Measurements from ENCODE around the gene RAC3.

Gene RAC3

DNA sequence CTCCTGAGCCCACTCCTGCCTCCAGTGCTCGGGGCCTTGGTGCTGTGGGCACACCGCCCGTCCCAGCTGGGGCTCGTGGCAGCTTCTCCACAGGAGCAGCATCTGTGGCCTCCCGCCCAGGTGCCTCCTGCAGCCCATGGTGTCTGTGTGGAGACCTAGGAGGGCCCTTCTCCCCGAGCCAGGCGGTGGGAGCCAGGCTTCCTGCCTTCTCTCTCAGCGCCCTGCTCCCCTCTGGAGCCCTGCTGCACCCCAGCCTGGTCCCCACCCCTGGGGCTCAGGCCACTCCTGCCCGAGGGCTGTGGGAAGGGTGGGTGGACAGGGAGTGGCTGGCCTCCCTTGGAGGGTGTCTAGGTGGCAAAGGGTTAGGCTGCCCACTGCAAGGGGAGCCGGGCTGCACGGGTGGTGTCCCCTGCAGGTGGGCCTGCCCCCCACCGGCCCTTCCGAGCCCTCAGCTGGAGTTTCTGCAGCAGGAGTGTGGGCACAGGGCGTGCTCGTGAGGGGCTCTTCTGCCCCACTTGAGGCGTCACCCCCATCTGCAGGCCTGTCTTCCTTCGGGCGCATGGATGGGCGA lies 19.8 kb upstream of the RAC3 start:
- Histone ChIP-seq H2AFZ (ENCODE audit: insufficient read depth, low read length, poor library complexity) (no peak overlapping the region), H3K4me3 (ENCODE audit: low read depth, low read length) (no peak overlapping the region), H3K18ac (ENCODE audit: low read length) (no peak overlapping the region), H3K4ac (ENCODE audit: low read depth, low read length) (no peak overlapping the region), H2BK5ac (ENCODE audit: low read depth, low read length, poor library complexity) (no peak overlapping the region), H2AK5ac (ENCODE audit: low read length) (no peak overlapping the region), H4K8ac (ENCODE audit: low read depth, low read length) (no peak overlapping the region), H3K36me3 (ENCODE audit: control insufficient read depth in 1 of 2, insufficient read depth in 2 of 2, low read length in 2 of 2) (peaks cover 6 to 9% of the 10 kb centered on the region in 2 experiments), H3K23ac (ENCODE audit: low read length) (no peak overlapping the region), H2BK12ac (ENCODE audit: low read length) (peak overlapping the region; percentile 38), H3K4me2 (ENCODE audit: low read length) (no peak overlapping the region), H4K12ac (ENCODE audit: low read depth, low read length) (no peak overlapping the region), H3K14ac (ENCODE audit: low read length) (no peak overlapping the region), H4K91ac (ENCODE audit: low read depth, low read length) (peak overlapping the region; percentile 71), H3K4me1 (ENCODE audit: control insufficient read depth in 1 of 2, insufficient read depth in 2 of 2, low read length in 2 of 2) (peaks cover 19 to 22% of the 10 kb centered on the region in 2 experiments), H3K9me3 (ENCODE audit: insufficient read depth, low read depth, low read length) (no peaks in the 10 kb centered on the region), H3K79me2 (ENCODE audit: control insufficient read depth, insufficient read depth, low read length, poor library complexity) (peaks cover 2% of the 10 kb centered on the region), H3K79me1 (ENCODE audit: low read length) (peaks cover 16% of the 10 kb centered on the region), H3K9ac (ENCODE audit: low read length) (no peak overlapping the region), H3K27ac (ENCODE audit: low read depth, low read length) (no peak overlapping the region), H3K27me3 (ENCODE audit: insufficient read depth, low read length) (no peaks in the 10 kb centered on the region), H2BK120ac (ENCODE audit: insufficient read depth, low read length, poor library complexity) (no peak overlapping the region)
- DNase-seq, result no peak
- WGBS (ENCODE audit: extremely low coverage, insufficient coverage, insufficient read length), result no CpG with 5 or more reads among the region's 19 CpGs

DNA sequence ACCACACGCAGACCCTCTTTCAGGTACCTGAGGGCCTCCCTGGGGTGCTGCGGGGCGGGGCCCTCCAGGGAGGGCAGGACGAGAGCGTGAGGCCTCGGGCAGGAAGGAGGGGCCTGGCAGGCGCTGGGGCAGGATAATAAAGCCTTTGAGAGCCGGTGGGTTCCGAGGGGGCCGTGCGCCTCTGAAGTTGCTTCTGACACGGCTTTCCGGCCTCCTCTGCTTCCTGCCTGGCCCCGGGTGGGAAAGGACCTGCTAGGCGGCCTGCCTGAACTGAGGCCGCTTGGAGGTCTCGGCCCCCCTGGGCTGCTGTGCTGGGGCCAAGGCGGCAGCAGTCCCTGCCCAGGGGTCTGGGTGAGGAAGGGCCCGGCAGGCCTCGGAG lies 19.2 kb upstream of the RAC3 start:
- H3K23ac ChIP-seq (ENCODE audit: low read length), result no peak overlapping the region
- peak overlapping the region; percentile 19 for H2BK12ac ChIP-seq (ENCODE audit: low read length)
- H3K27me3 ChIP-seq (ENCODE audit: insufficient read depth, low read length), result no peaks in the 10 kb centered on the region
- H2AK5ac ChIP-seq (ENCODE audit: low read length), result peak overlapping the region; percentile 42
- no peak overlapping the region for H3K4me3 ChIP-seq (ENCODE audit: low read depth, low read length)
- peak overlapping the region; percentile 21 for H4K8ac ChIP-seq (ENCODE audit: low read depth, low read length)
- H3K14ac ChIP-seq (ENCODE audit: low read length), result peak overlapping the region; percentile 2
- peaks cover 17 to 18% of the 10 kb centered on the region in 2 experiments for H3K4me1 ChIP-seq (ENCODE audit: control insufficient read depth in 1 of 2, insufficient read depth in 2 of 2, low read length in 2 of 2)
- H3K27ac ChIP-seq (ENCODE audit: low read depth, low read length), result peak overlapping the region; percentile 17
- peaks cover 16% of the 10 kb centered on the region for H3K79me1 ChIP-seq (ENCODE audit: low read length)
- peaks cover 2% of the 10 kb centered on the region for H3K79me2 ChIP-seq (ENCODE audit: control insufficient read depth, insufficient read depth, low read length, poor library complexity)
- peaks cover 6 to 10% of the 10 kb centered on the region in 2 experiments for H3K36me3 ChIP-seq (ENCODE audit: control insufficient read depth in 1 of 2, insufficient read depth in 2 of 2, low read length in 2 of 2)
- H3K18ac ChIP-seq (ENCODE audit: low read length), result no peak overlapping the region
- no peak overlapping the region for H3K4me2 ChIP-seq (ENCODE audit: low read length)
- H4K91ac ChIP-seq (ENCODE audit: low read depth, low read length), result peak overlapping the region; percentile 71
- H3K9ac ChIP-seq (ENCODE audit: low read length), result no peak overlapping the region
- no peak for DNase-seq
- no peak overlapping the region for H3K4ac ChIP-seq (ENCODE audit: low read depth, low read length)
- H3K9me3 ChIP-seq (ENCODE audit: insufficient read depth, low read depth, low read length), result peaks cover under 1% of the 10 kb centered on the region
- no peak overlapping the region for H4K12ac ChIP-seq (ENCODE audit: low read depth, low read length)
- WGBS (ENCODE audit: extremely low coverage, insufficient coverage, insufficient read length), result no CpG with 5 or more reads among the region's 20 CpGs
- peak overlapping the region; percentile 11 for H2BK5ac ChIP-seq (ENCODE audit: low read depth, low read length, poor library complexity)
- no peak overlapping the region for H2AFZ ChIP-seq (ENCODE audit: insufficient read depth, low read length, poor library complexity)
- H2BK120ac ChIP-seq (ENCODE audit: insufficient read depth, low read length, poor library complexity), result peak overlapping the region; percentile 26

- Histone ChIP-seq H3K36me3 (ENCODE audit: control insufficient read depth in 1 of 2, insufficient read depth in 2 of 2, low read length in 2 of 2) (peaks cover 9 to 12% of the 10 kb centered on the region in 2 experiments), H3K79me1 (ENCODE audit: low read length) (peaks cover 16% of the 10 kb centered on the region), H3K27ac (ENCODE audit: low read depth, low read length) (peak overlapping the region; percentile 17), H3K79me2 (ENCODE audit: control insufficient read depth, insufficient read depth, low read length, poor library complexity) (peaks cover 2% of the 10 kb centered on the region), H2BK5ac (ENCODE audit: low read depth, low read length, poor library complexity) (peak overlapping the region; percentile 11), H3K4me1 (ENCODE audit: control insufficient read depth in 1 of 2, insufficient read depth in 2 of 2, low read length in 2 of 2) (peaks cover 17 to 18% of the 10 kb centered on the region in 2 experiments), H3K9me3 (ENCODE audit: insufficient read depth, low read depth, low read length) (peaks cover 2% of the 10 kb centered on the region), H2BK120ac (ENCODE audit: insufficient read depth, low read length, poor library complexity) (peak overlapping the region; percentile 26), H3K14ac (ENCODE audit: low read length) (peak overlapping the region; percentile 49), H3K4me3 (ENCODE audit: low read depth, low read length) (no peak overlapping the region), H2AK5ac (ENCODE audit: low read length) (peak overlapping the region; percentile 46), H3K23ac (ENCODE audit: low read length) (no peak overlapping the region), H4K8ac (ENCODE audit: low read depth, low read length) (peak overlapping the region; percentile 39), H3K27me3 (ENCODE audit: insufficient read depth, low read length) (no peaks in the 10 kb centered on the region), H3K9ac (ENCODE audit: low read length) (no peak overlapping the region), H4K12ac (ENCODE audit: low read depth, low read length) (no peak overlapping the region), H3K4ac (ENCODE audit: low read depth, low read length) (no peak overlapping the region), H2AFZ (ENCODE audit: insufficient read depth, low read length, poor library complexity) (no peak overlapping the region), H3K18ac (ENCODE audit: low read length) (peak overlapping the region; percentile 10), H4K91ac (ENCODE audit: low read depth, low read length) (peak overlapping the region; percentile 71), H3K4me2 (ENCODE audit: low read length) (no peak overlapping the region), H2BK12ac (ENCODE audit: low read length) (peak overlapping the region; percentile 19)
- peak; percentile 77 to 81 for DNase-seq
- no CpG with 5 or more reads among the region's 19 CpGs for WGBS (ENCODE audit: extremely low coverage, insufficient coverage, insufficient read length)
These were observed 18.7 kb upstream of the RAC3 start for GRCh38 chr17:82012640-82013295.

DNA sequence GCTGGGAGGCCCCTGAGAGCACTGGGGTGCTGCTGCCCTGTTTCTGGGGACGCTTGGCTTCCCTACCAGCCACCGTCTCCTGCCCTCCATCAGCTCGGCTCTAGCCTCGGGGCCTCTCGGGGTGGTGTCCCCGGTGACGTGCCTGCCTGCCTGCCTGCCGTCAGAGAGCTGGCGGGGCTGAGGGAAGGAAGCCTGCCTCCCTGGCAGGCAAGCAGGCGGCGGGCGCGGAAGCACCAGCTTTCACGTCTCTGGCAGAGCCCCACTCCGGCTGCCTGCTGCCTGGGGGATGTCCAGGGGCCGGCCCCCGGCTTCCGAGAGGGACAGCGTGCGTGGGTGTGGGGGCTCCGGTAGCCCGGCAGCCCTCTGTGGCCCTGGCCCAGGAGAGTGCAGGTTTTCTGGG lies 18.1 kb upstream of the RAC3 start:
- H3K23ac ChIP-seq (ENCODE audit: low read length), result no peak overlapping the region
- no CpG with 5 or more reads among the region's 22 CpGs for WGBS (ENCODE audit: extremely low coverage, insufficient coverage, insufficient read length)
- no peak overlapping the region for H4K12ac ChIP-seq (ENCODE audit: low read depth, low read length)
- H3K9ac ChIP-seq (ENCODE audit: low read length), result no peak overlapping the region
- DNase-seq, result peak in 1 of 2 donors; percentile 62
- peak overlapping the region; percentile 45 for H4K91ac ChIP-seq (ENCODE audit: low read depth, low read length)
- H3K4me1 ChIP-seq (ENCODE audit: control insufficient read depth in 1 of 2, insufficient read depth in 2 of 2, low read length in 2 of 2), result peaks cover 17 to 18% of the 10 kb centered on the region in 2 experiments
- H3K4ac ChIP-seq (ENCODE audit: low read depth, low read length), result no peak overlapping the region
- H4K8ac ChIP-seq (ENCODE audit: low read depth, low read length), result peak overlapping the region; percentile 39
- no peak overlapping the region for H2BK5ac ChIP-seq (ENCODE audit: low read depth, low read length, poor library complexity)
- peaks cover 13% of the 10 kb centered on the region for H3K79me1 ChIP-seq (ENCODE audit: low read length)
- H3K36me3 ChIP-seq (ENCODE audit: control insufficient read depth in 1 of 2, insufficient read depth in 2 of 2, low read length in 2 of 2), result peaks cover 13 to 18% of the 10 kb centered on the region in 2 experiments
- H2BK120ac ChIP-seq (ENCODE audit: insufficient read depth, low read length, poor library complexity), result peak overlapping the region; percentile 37
- H2BK12ac ChIP-seq (ENCODE audit: low read length), result peak overlapping the region; percentile 6
- peak overlapping the region; percentile 10 for H3K18ac ChIP-seq (ENCODE audit: low read length)
- peaks cover 2% of the 10 kb centered on the region for H3K79me2 ChIP-seq (ENCODE audit: control insufficient read depth, insufficient read depth, low read length, poor library complexity)
- peak overlapping the region; percentile 49 for H3K14ac ChIP-seq (ENCODE audit: low read length)
- H2AFZ ChIP-seq (ENCODE audit: insufficient read depth, low read length, poor library complexity), result no peak overlapping the region
- peaks cover 2% of the 10 kb centered on the region for H3K9me3 ChIP-seq (ENCODE audit: insufficient read depth, low read depth, low read length)
- H3K27me3 ChIP-seq (ENCODE audit: insufficient read depth, low read length), result no peaks in the 10 kb centered on the region
- no peak overlapping the region for H3K4me2 ChIP-seq (ENCODE audit: low read length)
- peak overlapping the region; percentile 8 for H3K27ac ChIP-seq (ENCODE audit: low read depth, low read length)
- no peak overlapping the region for H3K4me3 ChIP-seq (ENCODE audit: low read depth, low read length)
- peak overlapping the region; percentile 46 for H2AK5ac ChIP-seq (ENCODE audit: low read length)
